ENCODE results near the gene CDH18. TPM values are rescaled to one million over a fixed set of nuclear protein-coding genes. Genes with fewer than 3 reads are reported as not detected.

Gene CDH18
- total RNA-seq, 1 experiment from 2014 or later, result 7.0 TPM

GRCh38 chr5:19940192-19940591 is 47.8 kb downstream of the CDH18 start:
- Histone ChIP-seq H3K27me3 (ENCODE audit: control insufficient read depth, insufficient read depth, low read length) (no peaks in the 10 kb centered on the region), H3K36me3 (ENCODE audit: control insufficient read depth, insufficient read depth, low read length) (no peaks in the 10 kb centered on the region), H3K9me3 (ENCODE audit: control insufficient read depth, insufficient read depth, low read depth, low read length) (no peaks in the 10 kb centered on the region), H3K27ac (ENCODE audit: low read length) (no peak overlapping the region), H3K4me1 (ENCODE audit: control insufficient read depth, insufficient read depth, low read length) (no peaks in the 10 kb centered on the region), H3K4me3 (ENCODE audit: low read depth in 2 of 2, low read length in 2 of 2) (no peak overlapping the region)
- DNase-seq (ENCODE audit: low read depth, low spot score) (no peak), ATAC-seq (no peak)
- in situ Hi-C loops (cut with HindIII; ENCODE audit: low pct_unique_long_range_greater_than_20kb, low sequenced_read_pairs), result no loop called here
- CTCF ChIA-PET, result no interaction called here
- TF ChIP-seq REST (IDR thresholded peaks at IDR 0.05; ENCODE audit: insufficient read depth in 1 of 2, low read depth in 2 of 2, low read length in 1 of 2) (no peak), CTCF (IDR thresholded peaks at IDR 0.05) (no peak), SIN3A (IDR thresholded peaks at IDR 0.05; ENCODE audit: borderline replicate concordance, insufficient read depth, low read depth, low read length) (no peak), TCF7L2 (IDR thresholded peaks at IDR 0.05; ENCODE audit: low read depth, low read length) (no peak), POLR2AphosphoS5 (IDR thresholded peaks at IDR 0.05; ENCODE audit: low read depth, low read length) (no peak)
- intact Hi-C loops (cut with micrococcal nuclease; ENCODE audit: unreplicated experiment), result no loop called here
- no TSS peak for BruUV-seq (replicated peaks)
- POLR2A ChIA-PET, result no interaction called here

GRCh38 chr5:19930451-19930850 is 57.5 kb downstream of the CDH18 start:
- intact Hi-C loops (cut with micrococcal nuclease; ENCODE audit: unreplicated experiment) (no loop called here), in situ Hi-C loops (cut with HindIII; ENCODE audit: low pct_unique_long_range_greater_than_20kb, low sequenced_read_pairs) (no loop called here)
- Histone ChIP-seq H3K27ac (ENCODE audit: low read length) (peak overlapping the region; percentile 37; the same call in 1 of the 2 replicates), H3K4me3 (ENCODE audit: low read depth in 2 of 2, low read length in 2 of 2) (no peak overlapping the region), H3K4me1 (ENCODE audit: control insufficient read depth, insufficient read depth, low read length) (peaks cover 4% of the 10 kb centered on the region), H3K36me3 (ENCODE audit: control insufficient read depth, insufficient read depth, low read length) (no peaks in the 10 kb centered on the region), H3K9me3 (ENCODE audit: control insufficient read depth, insufficient read depth, low read depth, low read length) (no peaks in the 10 kb centered on the region), H3K27me3 (ENCODE audit: control insufficient read depth, insufficient read depth, low read length) (no peaks in the 10 kb centered on the region)
- no peak for TF ChIP-seq REST (IDR thresholded peaks at IDR 0.05; ENCODE audit: insufficient read depth in 1 of 2, low read depth in 2 of 2, low read length in 1 of 2)
- BruUV-seq (replicated peaks), result no TSS peak
- no peak for ATAC-seq
- DNase-seq (ENCODE audit: low read depth, low spot score), result no peak
- ChIA-PET POLR2A (interaction anchor here (0.6 kb wide), 1 partner anchor 422 kb away, joined by 3 read pairs; no protein-coding TSS in a partner anchor), CTCF (no interaction called here)

Measured in Panc1 (cell line).